ENCODE results near the gene POM121L12.

The POM121L12 gene

GRCh38 chr7:53003653-53004445, 31.6 kb upstream of the POM121L12 start:
- no peak for DNase-seq (ENCODE audit: low spot score)
- no peak for TF ChIP-seq CTCF (IDR thresholded peaks at IDR 0.05; ENCODE audit: extremely low read depth, insufficient read depth, missing control alignments)
- in situ Hi-C loops (cut with MboI; ENCODE audit: low pct_unique_long_range_greater_than_20kb, low sequenced_read_pairs, unreplicated experiment), result no loop called here

GRCh38 chr7:53013925-53014324, 21.5 kb upstream of the POM121L12 start:
- no peak for TF ChIP-seq CTCF (IDR thresholded peaks at IDR 0.05; ENCODE audit: extremely low read depth, insufficient read depth, missing control alignments)
- in situ Hi-C loops (cut with MboI; ENCODE audit: low pct_unique_long_range_greater_than_20kb, low sequenced_read_pairs, unreplicated experiment), result no loop called here
- no peak for DNase-seq (ENCODE audit: low spot score)

GRCh38 chr7:53015463-53015862, 20.0 kb upstream of the POM121L12 start:
- TF ChIP-seq CTCF (IDR thresholded peaks at IDR 0.05; ENCODE audit: extremely low read depth, insufficient read depth, missing control alignments), result no peak
- in situ Hi-C loops (cut with MboI; ENCODE audit: low pct_unique_long_range_greater_than_20kb, low sequenced_read_pairs, unreplicated experiment), result no loop called here
- no peak for DNase-seq (ENCODE audit: low spot score)

- DNase-seq (ENCODE audit: low spot score), result no peak
- TF ChIP-seq CTCF (IDR thresholded peaks at IDR 0.05; ENCODE audit: extremely low read depth, insufficient read depth, missing control alignments), result no peak
- in situ Hi-C loops (cut with MboI; ENCODE audit: low pct_unique_long_range_greater_than_20kb, low sequenced_read_pairs, unreplicated experiment), result no loop called here
These were observed 12.5 kb upstream of the POM121L12 start for GRCh38 chr7:53022893-53023292.

- no peak for TF ChIP-seq CTCF (IDR thresholded peaks at IDR 0.05; ENCODE audit: extremely low read depth, insufficient read depth, missing control alignments)
- in situ Hi-C loops (cut with MboI; ENCODE audit: low pct_unique_long_range_greater_than_20kb, low sequenced_read_pairs, unreplicated experiment), result no loop called here
These were observed 13.2 kb downstream of the POM121L12 start for GRCh38 chr7:53048638-53049037.

GRCh38 chr7:53050433-53050832, 15.0 kb downstream of the POM121L12 start:
- no peak for TF ChIP-seq CTCF (IDR thresholded peaks at IDR 0.05; ENCODE audit: extremely low read depth, insufficient read depth, missing control alignments)
- DNase-seq (ENCODE audit: low spot score), result no peak
- in situ Hi-C loops (cut with MboI; ENCODE audit: low pct_unique_long_range_greater_than_20kb, low sequenced_read_pairs, unreplicated experiment), result no loop called here

More at GRCh38 chr7:53048638-53049037, 13.2 kb downstream of the POM121L12 start:
- no peak for DNase-seq (ENCODE audit: low spot score)
